HG03159 (cell line): ENCODE results near the gene TACR1.
"Not testable (repeated sequence)": the region's sequence is repeated elsewhere in the genome, so short reads cannot be mapped to it uniquely, and the experiment has no call there.

Experiments
- ATAC-seq: cut with Tn5 transposase; IDR thresholded peaks from one replicate; pipeline ENCODE4 v1.9.1; 2021; ENCODE audit warnings: mild to moderate bottlenecking, moderate library complexity; ENCODE audit not compliant: unreplicated experiment

TACR1 gene

GRCh38 chr2:75147884-75148283 lies 51.4 kb downstream of the TACR1 start:
- not testable (repeated sequence) for ATAC-seq

- ATAC-seq = no peak
Measured at GRCh38 chr2:75146606-75147332, 52.6 kb downstream of the TACR1 start.

GRCh38 chr2:75146221-75146605 lies 53.1 kb downstream of the TACR1 start:
- ATAC-seq = not testable (repeated sequence)

- no peak for ATAC-seq
Measured at GRCh38 chr2:75142081-75142480, 57.2 kb downstream of the TACR1 start.

DNA sequence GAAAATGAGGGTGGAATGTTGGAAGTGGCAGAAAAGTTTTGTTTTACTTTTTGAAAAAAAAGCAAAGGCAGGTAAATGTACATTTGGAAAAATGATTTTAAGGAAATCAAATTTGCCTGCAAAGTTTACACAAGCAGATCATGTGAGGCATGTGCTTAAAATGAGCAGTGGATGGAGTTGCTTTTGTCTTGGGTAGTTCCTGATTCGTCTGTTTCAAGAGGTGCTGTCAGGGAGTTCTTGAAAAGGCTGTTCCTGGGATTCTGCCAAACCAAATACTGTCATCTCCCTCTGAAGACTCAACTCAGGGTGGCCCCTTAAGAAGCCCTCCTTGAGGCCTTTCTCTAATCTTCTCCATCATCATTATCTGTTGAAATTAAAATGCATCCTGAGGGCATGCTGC lies 59.0 kb downstream of the TACR1 start:
- ATAC-seq = no peak

DNA sequence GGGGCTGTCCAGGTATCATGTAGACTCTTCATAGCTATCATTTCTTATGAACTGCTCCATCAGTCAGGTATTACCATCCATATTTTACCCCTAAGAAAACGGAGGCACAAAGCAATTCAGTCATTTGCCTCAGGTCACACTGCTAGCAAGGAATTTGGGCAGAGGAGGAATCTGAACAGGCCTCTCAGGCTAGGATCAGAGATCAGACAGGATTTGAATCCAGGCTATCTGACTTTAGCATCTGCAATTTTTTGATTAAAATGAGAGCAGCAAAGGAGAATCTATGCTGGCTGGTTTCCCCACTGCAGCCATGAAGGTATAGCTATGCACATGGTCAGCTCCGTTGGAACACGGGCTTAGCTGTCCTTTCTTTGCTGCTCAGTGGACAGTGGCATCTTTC lies 60.1 kb downstream of the TACR1 start:
- no peak for ATAC-seq

GRCh38 chr2:75138528-75138927 lies 60.8 kb downstream of the TACR1 start:
- no peak for ATAC-seq

DNA sequence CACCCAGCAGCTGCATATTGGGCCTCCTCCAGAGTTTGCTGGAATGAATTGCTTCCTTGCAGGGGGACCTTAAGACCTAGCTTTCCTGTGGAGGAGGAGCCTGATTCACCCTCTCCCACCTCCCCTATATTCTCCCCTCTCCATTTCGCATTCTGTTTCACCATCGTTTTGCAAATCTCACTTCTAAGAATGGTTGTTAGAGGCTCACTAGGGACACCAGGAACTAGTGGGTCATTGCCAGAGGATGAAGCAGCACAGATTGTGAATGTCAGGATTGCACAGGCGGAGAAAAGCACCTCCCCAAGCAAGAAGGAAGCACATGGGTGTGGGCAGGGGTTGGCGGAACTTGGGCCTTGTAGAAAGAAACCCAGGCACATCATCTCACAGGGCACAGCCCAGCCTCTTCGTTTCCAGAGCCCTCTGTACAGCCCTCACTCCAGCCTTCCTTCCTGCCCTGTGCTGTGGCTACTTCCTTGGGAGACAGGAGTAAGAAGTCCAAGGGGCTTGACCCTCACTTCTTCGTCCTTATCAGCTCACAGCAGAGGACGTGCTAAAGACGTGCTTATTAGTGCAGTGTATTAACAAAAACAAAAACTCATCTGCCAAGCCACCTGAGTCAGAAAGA lies 63.4 kb downstream of the TACR1 start:
- ATAC-seq = no peak

- no peak for ATAC-seq
Measured at GRCh38 chr2:75134860-75135259, 64.5 kb downstream of the TACR1 start.

DNA sequence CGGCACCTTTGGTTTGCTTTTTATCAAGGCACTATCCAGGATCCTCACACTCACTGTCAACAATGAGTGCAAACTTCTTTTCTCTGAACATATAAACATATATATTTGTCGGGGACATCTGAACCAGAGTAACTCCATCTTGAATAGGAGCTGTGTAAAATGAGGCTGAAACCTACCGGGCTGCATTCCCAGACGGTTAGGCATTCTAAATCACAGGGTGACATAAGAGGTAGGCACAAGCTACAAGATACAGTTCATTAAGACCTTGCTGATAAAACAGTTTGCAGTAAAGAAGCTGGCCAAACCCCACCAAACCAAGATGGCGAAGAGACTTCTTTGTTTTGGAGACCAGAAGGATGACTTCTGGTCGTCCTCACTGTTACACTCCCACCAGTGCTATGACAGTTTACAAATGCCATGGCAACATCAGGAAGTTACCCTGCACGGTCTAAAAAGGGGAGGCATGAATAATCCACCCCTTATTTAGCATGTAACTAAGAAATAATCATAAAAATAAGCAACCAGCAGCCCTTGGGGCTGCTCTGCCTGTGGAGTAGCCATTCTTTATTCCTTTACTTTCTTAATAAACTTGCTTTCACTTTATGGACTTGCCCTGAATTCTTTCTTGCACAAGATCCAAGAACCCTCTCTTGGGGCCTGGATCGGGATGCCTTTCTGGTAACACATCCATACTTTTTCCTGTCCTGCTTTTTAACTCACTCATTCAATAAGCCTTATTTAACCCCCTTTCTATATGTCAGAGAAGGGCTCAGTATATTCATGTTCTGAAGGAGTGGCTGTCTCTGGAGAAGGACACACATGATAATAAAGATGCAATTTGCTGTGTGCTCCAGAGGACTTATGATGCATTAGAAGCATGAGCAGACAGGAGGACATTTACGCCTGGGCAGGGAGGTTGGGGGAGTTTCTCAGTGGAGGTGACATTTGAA lies 65.4 kb downstream of the TACR1 start:
- ATAC-seq = no peak

DNA sequence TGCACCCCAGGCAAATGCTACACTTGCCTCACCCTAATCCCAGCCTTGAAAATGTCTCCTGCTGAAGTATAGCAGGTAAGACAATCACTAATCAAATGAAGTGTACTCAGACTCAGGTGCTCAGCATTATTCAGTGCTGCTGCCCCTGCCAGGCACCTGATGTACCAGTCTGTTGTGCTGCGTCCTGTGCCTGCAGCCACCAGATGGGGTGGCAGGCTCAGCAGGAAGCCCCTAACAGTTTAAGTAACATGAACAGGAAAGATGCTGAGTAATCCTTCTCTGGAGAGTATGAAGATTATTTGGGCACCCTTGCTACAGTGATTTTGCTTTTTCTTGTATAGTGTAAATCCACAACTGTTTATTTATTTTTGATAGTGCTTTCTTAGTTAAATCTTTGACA lies 69.1 kb downstream of the TACR1 start:
- no peak for ATAC-seq

DNA sequence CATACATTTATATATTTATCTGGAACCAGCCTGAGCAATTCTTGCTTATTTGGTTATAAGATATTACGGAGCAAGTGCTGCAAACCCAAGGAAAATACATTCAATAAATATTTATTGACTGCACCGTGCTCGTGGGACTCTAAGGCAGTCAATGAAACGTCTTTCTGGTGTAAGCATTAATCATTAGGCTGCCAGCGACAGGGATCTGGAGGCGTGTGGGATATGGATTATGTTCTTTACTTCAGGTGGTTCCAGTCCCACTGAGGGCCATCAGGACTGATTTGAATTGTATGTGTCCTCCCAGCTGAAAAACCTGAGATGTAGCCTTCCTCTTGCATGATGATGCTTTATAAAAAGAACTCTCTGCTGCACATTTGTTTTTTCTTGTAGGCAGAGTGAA lies 75.4 kb downstream of the TACR1 start:
- no peak for ATAC-seq

GRCh38 chr2:75113231-75113869 lies 86.0 kb downstream of the TACR1 start:
- no peak for ATAC-seq

- no peak for ATAC-seq
Measured at GRCh38 chr2:75108937-75109482, 90.3 kb downstream of the TACR1 start.

DNA sequence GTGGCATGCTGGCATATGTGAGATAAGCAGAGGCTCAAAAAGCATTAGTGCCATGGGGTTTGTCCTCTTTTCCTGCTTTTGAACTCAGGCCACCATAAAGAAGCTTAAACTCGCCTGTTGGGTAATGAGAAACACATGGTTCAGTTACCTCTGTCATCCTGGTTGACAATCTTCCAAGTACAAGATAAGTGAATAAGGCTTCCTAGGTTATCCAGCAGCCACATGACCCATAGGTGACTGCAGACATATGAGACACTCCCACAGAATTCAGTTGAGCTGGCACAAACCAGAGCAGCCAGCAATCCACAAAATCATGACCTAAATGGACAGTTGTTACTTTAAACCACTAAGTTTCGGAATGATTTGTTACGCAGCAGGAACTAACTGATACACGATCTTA lies 97.3 kb downstream of the TACR1 start:
- ATAC-seq = no peak

DNA sequence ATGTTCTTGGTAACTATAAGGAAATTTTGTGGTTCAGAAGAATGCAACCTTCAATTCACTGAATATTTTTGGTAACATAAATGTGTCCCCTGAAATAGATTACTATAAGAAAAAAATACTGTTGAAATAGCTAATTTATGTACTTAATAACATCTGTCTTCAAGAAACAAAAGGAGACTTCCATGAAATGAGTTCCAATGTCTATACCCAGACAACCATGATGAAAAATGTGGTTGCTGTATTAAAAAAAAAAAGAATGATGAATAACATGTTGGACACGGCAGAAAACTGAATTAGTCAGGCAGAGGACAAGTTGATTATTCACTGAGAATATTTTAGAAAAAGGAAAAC lies 98.5 kb downstream of the TACR1 start:
- no peak for ATAC-seq

GRCh38 chr2:75100011-75100800 lies 99.1 kb downstream of the TACR1 start:
- no peak for ATAC-seq

GRCh38 chr2:75099521-75099922 lies 99.8 kb downstream of the TACR1 start:
- no peak for ATAC-seq

DNA sequence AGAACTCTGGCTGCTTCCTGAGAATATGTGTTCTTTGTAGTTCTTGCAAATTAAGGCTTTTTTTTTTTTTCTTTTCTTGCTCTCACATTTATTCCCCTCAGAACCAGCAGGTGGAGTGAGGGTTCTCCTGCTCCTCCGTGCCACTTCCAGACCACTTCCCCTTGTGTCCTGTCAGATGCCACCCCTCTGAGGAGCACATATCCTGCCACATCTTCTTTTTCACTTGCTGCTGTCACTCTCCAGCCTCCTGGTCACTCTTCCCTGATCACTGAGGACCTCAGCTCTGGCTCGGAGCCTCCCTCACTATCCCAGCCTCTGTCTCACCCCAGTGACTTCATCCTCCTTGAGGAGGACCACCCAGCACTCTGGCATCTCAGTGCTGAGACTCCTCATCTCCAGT lies 100.5 kb downstream of the TACR1 start:
- ATAC-seq = no peak

DNA sequence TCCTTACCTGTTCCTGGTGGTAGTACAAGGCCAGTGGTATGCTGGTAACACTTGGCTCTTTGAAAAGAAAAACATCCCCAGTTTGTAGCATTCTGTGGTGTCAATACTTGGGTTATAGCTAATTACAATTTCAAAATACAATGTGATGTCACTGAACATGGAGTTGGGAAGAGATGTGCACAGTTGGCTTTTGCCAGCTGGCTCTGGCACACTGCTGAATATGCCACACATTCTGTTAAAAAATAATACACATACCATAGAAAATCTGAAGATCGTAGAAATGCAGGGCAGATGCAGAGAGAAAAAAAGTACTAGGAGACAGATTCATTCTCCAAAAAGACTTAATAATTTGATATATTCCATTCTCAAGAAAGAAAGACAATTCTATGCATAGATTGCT lies 101.5 kb downstream of the TACR1 start:
- ATAC-seq = no peak
